Glomerular endothelial cell (primary cell): ENCODE data around the gene WNT3A. TPM values are rescaled to one million over a fixed set of nuclear protein-coding genes. Genes with fewer than 3 reads are reported as not detected.

ENCODE experiments used
- DNase-seq: peaks from one replicate; pipeline ENCODE4 v3.0.0-alpha.2; 2011; ENCODE audit warnings: low read depth, low spot score; ENCODE audit errors: extremely low read depth
- total RNA-seq: library from RNA; depleted of rRNA; stranded (reverse); fragments of >200 nt; gene quantifications from 2 replicates; pipeline ENCODE4 v1.2.3, GENCODE V29; 2015

Gene WNT3A
- total RNA-seq, 1 donor from 2014 or later = not detected

DNA sequence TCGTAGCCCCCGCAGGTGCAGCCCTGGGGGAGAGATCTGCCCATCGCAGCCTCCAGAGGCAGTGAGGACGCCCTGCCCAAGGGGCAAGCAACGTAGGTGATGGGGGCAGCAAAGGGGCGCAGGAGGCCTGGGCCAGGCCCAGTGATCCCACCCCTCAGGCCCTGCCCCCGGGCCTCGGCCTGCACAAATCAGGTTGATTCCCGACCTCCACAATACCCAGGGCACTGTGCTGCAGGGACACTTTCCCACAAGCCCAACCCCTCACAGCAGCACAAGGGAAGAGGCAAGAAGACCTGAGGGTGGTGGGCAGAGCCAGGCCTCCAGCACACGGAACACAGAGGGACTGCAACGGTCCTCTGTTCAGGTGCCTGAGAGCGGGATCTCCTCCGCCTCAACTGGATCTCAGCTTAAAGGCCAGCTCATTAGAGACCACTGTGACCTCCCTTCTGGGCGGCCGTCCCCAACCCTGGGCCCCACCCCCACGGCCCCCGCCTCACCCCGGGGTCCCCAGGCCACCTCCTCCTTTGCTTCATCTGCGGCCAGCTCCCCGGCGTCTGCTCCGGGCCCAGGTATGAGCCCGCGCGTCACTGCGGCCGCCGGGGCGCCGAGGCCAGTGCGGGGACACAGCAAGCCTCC lies 74.9 kb downstream of the WNT3A start:
- no peak for DNase-seq

DNA sequence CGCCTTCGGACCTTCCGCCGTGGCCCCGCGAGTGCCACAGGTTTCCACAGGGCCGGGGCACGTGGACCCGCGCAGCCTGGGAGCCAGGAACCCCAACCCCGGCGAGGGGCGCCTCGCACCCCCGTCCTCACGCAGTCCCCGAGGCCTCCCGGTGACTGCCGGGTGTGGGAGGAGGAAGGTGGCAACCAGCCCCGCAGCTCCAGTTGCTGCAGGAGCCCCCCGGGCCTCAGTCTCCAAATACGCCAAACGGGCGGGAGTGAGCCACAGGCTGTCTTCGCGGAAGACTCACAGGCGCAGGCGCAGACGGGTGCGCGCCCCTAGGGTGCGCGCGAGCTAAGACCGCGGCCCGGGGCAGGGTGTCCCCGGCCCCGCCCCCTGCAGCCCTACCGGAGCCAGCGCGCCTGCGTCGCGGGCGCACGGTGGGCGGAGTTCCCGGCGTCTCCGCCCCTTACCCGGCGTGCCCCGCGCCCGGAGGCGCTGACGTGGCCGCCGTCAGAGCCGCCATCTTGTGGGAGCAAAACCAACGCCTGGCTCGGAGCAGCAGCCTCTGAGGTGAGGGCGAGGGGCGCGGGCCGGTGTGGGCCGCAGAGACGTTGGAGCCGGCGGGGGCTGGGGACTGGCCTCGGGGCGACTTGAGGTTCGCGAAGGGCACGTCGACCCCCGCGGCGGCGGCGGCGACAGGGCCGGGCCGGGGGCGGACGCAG lies 75.6 kb downstream of the WNT3A start, which contains the start of gene ARF1:
Gene ARF1, plus strand, starts transcription at position 495 of the 704 bp plus-strand sequence. CDS start 14,407 bp downstream, outside the sequence.
- DNase-seq = no peak

DNA sequence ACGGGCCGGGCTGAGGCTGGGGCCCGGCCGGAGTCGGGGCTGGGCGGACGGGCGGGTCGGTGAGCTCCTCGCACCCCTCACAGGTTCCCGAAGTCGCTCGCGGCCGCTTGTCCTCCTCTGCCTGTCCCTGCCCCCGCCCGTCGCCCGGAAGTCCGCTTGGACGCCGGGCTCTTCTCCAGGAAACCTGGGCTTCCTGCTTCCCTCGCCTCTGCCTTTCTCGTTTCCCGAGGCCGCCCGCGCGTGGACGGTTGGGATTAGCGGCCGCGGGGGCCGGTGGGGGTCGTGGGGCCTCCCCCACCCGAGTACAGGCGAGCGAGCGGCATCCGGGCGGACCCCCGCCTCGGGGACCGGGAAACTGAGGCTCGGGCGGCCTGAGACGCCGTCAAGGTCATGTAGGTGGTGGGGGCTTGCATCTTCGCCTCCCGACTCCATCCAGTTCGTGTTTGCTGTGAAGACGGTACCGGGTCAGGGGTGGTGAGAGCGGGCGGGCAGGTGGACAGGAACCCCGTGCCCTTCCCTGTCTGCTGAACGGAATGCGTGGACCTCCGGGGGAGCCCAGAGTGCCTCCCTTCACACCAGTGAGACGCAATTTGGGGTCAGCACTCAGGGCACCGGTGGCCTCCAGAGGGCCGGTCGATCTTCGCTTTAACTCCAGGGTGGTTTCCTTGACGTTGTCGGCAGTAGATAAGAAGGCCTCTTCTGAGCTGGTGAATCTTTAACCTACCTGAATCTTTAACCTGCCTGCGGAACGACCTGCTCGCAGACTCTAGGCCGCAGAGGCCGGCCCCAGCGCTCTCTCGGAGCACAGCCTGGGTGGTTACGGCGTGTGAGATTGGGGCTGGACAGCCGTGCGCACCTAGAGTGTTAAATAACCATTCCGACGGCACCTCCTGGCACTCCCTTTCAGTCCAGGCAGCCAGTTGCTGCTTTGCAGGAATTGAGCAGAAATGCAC lies 76.4 kb downstream of the WNT3A start:
- DNase-seq = no peak

- no peak for DNase-seq
These were observed 77.1 kb downstream of the WNT3A start for GRCh38 chr1:228083871-228084278.

- no peak for DNase-seq
These were observed 77.5 kb downstream of the WNT3A start for GRCh38 chr1:228084325-228084724.

GRCh38 chr1:228084797-228085196 lies 78.0 kb downstream of the WNT3A start:
- no peak for DNase-seq

DNA sequence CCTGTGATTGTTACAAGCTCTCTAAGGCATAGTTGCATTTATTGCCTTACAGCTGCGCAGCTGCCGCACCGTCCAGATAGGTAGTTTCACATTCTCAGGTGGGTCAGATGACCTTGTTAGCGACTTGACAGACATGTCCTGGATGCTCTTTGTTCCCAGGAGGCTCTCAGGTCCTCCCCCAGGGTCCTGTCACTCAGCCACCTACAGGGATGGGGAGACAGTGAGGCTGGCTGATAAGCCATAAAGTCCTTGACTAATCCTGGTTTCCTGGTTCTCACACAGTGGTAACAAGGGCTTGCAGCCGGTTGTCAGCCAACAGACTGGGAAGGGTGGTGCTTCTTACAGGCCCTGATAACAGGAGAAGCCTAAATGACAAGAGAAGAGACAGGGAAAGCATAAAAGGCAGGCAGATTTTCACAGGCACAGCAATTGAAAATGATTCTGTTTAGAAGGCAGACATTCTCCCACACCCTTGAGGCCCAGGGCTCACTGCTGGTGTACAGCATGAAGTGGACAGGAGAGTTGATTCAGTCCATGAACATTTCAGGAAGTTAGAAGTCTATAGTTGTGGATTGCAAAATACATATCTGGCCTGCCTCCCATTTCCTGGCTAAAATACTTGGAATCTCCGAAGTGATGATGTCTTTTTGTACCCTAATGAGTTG lies 78.6 kb downstream of the WNT3A start:
- peak; percentile 41 for DNase-seq

GRCh38 chr1:228087771-228088251 lies 81.0 kb downstream of the WNT3A start:
- DNase-seq = peak; percentile 69

DNA sequence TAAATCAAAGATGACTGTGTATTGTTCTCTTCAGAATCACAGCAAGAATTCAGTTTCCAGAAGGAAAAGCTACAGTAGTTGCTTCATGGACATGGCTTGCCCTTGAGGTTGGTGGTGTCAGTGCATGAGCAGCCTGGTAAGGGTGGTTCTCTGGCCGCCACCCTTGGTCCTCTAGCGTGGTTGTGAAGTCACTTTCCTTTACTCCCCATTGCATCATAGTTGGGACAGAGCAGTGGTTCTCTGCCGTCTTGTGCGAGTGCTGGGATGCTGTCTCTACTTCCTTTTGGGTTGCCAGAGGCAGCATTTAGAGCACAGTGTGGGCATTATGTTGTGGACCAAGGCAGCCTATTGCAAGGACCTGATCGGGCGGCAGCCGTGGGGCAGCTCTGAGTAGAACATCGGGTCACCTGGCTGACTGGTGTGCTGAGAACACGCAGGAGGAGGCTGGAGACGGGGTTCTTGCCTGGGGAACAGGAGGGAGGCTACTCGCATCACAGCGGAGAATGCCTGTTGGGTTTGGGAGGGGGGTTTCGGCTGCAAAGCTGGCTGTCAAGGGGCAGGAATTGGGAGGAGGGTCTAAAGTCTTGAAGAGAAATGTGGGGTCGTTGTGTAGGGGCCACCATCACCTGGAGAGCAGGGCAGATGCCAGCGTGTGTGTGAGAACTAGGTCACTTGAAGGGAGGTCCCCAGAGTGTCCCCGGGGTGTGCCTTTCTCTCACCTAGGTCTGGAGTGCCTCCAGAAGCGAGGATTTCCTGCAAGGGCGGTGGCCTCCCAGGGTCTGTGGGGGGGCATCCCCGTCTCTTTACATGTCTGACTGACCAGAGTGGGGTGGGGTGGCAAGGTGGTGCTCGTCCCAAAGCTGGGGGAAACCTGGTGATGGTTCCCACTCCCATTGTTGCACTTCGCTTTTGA lies 82.0 kb downstream of the WNT3A start:
- no peak for DNase-seq

DNA sequence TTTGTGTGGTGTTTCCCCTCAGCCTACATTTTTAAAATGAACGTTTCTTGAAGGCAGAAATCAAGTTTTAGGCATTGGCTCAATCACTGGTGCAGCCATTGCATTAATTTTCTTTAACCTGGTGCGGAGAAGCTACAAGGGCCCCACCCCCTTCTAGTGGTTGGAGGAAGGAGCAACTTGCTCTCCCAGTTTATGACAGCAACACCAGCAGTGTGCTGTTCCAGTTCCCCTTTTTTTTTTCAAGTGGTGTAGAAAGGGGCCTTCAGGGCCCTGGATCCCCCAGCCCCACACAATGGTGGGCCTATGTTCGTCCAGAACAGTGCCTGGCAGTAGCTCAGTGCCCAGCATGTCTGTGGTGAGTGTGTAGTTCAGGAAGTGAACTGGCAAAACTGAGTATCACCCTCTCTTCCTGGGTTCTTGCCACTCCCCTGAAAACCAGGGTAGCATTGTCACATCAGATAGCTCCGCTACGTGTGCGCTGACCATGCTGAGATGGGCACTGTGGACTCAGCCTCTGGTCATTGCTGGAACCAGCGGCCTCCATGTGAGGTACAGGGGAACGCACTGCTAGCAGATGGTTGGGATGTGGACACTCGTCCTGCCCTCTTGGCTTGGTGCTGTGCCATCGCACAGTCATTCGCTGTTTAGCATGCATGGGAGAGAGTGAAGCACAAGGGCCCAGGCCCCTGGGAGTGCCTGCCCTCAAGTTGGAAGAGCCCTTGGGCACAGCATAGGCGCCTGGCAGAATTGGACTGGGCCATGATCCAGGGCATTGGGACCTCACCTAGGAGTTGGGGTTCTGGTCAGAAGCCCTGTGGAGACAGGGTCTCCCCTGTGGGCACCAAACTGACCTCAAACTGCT lies 83.0 kb downstream of the WNT3A start:
- DNase-seq = no peak

DNA sequence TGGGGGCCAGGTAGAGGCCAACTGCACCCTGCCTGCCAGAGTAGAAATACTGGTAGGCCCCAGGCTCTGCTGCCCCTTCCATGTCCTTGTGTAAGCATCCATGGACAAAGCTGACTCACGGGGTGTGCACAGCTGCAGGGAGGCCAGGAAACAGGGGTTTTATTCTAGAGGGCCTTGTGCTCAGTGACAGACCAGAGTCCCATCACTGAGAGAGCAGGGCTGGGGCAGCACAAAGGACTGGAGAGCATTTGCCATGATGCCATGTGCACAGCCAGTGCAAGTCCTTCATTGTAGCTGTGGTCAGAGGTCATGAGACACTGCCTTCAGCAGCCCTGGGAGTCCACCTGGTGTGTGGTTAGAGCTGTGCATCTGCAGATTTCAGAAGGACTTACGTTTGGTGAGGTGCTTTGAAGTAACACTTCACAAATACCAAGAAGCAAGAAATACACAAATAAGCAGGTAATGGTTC lies 83.8 kb downstream of the WNT3A start:
- no peak for DNase-seq

DNA sequence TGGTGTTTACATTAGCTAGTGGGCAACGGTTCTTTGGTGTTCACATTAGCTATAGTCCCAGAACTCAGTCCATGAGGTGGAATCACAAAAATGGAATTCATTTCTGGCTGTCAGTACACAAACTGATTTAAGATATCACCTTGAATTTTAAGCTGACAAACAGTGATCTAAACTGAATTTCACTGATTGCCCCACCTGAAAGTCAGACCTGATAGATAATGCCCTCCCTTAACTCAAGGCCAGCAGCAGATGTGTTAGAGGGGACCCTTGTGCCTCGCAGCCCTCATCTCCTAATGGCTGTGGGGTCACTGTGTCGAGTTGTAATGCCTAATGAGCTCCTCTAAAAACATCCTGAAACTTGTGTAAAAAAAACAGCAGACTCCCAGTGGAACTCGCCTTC lies 84.3 kb downstream of the WNT3A start:
- DNase-seq = no peak

DNA sequence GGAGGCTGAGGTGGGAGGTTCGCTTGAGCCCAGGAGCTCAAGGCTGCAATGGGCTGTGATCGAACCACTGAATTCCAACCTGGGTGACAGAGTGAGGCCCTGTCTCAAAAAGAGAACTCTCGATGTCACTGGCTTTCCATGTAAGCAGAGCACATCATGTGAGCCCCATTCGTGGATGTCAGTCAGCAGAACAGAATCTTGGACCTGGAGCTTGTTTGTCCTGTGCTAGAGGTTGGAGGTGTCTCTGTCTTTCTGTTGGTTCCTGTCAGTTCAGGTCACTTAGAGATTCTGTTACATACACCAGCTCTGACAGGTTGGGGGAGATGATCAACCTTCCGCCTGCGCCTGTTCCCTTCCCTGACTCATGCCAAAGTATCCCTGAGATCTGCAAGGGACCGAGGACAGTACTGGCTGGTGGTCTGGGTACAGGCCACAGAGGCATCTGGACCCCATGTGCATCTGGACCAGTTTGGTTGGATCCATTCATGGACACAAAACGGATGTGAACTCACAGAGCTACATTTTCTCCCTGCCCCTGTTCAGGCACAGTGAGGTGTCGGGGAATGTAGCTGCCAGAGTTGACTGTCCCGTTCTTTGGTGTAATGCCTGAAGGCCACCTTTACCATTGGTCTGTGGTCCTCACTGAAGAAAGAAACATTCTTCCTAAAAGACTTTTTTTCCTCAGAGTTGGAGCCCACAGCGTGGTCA lies 85.7 kb downstream of the WNT3A start:
- no peak for DNase-seq

DNA sequence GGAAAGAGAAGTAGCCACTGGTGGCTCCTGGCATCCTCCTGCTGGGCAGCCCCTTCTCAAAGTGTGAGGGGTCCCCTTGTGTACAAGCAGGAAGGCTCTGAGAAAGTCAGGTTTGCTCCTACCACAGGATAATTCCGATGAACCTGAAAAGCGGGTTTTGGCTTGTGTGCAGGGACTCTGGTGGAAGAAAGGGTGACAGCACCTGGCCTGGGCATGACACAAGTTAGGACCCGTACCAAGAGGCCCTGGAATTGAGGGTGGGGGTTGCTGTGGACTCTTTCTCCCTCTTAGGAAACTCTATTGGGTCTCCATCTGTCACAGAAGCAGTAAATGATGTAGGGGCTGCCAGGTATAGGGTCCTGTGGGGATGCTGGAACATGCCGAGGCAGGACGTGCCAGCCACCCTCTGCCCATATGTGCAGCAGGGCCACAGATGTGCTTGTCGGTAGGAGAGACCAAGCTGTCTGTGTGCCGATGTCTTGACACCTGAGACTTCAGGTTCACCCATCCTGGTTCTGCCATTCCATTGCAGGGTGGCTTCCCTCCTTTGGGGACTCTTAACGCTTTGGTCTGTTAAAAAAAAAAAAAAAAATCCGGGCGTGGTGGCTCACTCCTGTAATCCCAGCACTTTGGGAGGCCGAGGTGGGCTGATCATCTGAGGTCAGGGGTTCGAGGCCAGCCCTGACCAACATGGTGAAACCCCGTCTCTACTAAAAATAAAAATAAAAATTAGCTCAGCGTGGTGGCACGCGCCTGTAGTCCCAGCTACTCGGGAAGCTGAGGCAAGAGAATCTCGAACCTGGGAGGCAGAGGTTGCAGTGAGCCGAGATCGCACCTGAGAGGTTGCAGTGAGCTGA lies 86.5 kb downstream of the WNT3A start:
- no peak for DNase-seq

DNA sequence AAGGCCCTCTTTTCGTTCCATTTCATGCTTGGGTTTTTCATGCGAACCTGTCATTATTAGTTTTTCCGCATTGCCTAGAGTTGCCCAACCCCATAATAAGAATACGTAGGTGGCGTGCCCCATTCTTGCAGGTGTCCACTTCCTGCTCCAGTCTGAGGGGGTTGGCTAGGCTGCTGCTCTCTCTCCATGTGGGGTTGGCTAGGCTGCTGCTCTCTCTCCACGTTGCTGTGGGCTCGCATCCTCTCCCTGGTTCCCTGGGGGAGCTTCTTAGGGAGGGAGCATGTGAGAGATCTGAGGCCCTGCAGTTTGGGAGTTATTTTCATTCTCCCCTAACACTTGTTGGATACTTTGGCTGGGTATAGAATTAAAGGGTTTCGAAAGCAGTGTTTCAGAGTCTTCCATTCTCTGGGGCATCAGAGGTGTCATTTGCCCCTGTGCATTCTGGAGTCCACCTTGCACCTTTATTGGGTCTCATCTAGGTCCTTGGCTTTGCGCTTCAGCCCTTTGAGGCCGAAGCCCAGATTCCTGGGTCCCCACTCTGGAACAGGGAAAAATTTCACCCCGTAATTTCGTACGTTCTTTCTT lies 87.7 kb downstream of the WNT3A start:
- DNase-seq = no peak

DNA sequence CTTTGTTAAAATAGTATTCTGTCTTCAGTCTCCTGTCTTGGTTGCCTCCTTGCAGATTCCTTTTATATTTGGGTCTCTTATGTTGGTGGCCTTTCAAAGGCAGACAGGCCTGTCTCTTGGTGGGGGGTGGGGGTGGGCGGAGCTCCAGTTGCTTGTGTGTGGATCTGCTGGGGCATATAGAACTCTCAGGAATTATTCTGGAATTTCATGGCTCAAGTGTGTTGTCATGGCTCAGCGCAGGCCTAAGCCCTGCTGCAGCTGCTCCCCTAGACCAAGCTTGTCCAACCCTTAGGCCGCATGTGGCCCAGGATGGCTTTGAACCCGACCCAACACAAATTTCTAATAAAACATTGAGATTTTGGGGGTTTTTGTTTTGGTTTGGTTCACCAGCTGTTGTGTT lies 88.4 kb downstream of the WNT3A start:
- no peak for DNase-seq

GRCh38 chr1:228095938-228096337 lies 89.1 kb downstream of the WNT3A start:
- DNase-seq = no peak
